Mucosa of gallbladder (tissue), 1 donor: ENCODE results near the gene SOCS4. TPM values are rescaled to one million over a fixed set of nuclear protein-coding genes. Genes with fewer than 3 reads are reported as not detected.
"Not testable (repeated sequence)": the region's sequence is repeated elsewhere in the genome, so short reads cannot be mapped to it uniquely, and the experiment has no call there.

ENCODE experiments used
- DNase-seq: peaks from one replicate; pipeline ENCODE4 v3.0.0-alpha.2; 2020; ENCODE audit warnings: low spot score
- total RNA-seq: library from RNA; stranded (reverse); gene quantifications from one replicate; pipeline ENCODE4 v1.2.1, GENCODE V29; 2021
- donor health status: DM: no; HTN: no; CAD: no.

SOCS4 gene
- total RNA-seq, 1 donor from 2014 or later = 27.8 TPM

DNA sequence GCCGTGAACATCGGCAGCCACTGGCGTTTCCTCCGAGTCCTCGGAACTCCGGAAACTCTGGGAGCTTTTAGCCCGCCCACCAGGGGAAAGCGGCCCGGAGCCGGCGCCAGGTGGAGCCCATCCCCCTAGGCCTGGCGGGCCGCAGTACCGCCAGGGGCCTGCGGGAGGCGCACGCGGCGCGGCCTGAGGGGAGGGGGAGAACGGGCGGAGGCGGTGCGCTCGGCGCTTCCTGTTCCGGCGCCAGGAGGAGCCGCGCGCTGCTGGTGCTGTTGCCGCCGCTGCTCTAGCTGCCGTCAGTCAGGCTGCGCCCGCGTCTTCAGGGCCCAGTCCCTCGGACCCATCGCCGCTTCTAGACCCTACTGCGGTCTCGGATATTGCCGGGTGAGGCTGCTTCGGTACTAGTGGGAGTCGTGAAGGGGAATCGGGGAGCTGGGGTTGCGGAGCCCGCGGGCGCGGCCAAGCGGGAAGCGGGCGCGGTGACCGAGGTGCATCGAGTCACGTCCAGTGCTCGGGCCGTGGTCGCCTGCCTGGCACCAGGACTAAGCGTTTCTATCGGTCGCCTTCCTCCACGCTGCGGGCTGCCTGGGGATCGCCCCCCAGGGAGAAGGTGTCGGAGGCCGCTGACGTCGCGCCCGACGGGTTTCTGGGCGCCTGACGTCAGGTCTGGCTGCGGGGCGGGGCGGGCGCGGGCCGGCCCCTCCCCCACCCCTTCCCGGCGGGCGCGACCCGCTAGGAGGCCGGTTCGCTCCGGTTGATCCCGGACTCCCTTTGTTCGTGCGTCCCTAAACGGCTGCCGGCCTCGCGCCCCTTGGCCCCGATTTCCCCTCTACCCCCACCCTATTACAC is 24.6 kb downstream of the SOCS4 start, which contains the start of gene MAPK1IP1L:
MAPK1IP1L (plus strand) TSS at position 225 of the 846 bp plus-strand sequence. CDS start 10,037 bp downstream, outside the sequence.
- DNase-seq = peak; percentile 90

- no peak for DNase-seq
These were observed 25.4 kb downstream of the SOCS4 start for GRCh38 chr14:55052269-55052930.

- DNase-seq = no peak
These were observed 26.0 kb downstream of the SOCS4 start for GRCh38 chr14:55053018-55053417.

GRCh38 chr14:55053500-55053899 is 26.5 kb downstream of the SOCS4 start:
- DNase-seq = no peak

DNA sequence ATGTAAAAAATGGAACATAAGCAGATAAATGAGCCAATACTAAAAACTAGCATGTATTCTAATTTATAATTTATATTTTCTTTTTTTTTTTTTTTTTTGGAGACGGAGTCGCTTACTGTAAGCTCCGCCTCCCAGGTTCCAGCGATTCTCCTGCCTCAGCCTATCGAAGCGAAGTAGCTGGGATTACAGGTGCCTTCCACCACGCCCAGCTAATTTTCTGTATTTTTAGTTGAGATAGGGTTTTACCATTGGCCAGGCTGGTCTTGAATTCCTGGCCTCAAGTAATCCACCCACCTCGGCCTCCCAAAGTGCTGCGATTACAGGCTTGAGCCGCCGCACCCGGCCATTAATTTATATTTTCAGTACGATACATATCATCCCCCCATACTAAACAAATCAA is 27.1 kb downstream of the SOCS4 start:
- no peak for DNase-seq

- DNase-seq = no peak
These were observed 30.9 kb downstream of the SOCS4 start for GRCh38 chr14:55057919-55058318.

DNA sequence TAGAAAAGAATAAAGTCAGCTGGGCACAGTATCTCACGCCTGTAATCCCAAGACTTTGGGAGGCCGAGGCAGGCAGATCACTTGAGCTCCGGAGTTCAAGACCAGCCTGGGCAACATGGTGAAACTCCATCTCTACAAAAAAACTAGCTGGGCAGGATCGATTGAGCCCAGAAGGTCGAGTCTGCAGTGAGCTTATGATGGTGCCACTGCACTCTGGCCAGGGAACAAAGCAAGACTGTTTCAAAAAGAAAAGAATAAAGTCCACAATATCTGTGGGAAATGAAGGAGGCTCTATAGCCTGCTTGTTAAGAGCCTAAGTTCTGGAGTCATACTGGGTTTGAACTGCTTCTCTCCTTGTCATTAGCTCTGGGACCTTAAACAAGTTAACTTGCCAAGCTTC is 32.3 kb downstream of the SOCS4 start:
- no peak for DNase-seq

DNA sequence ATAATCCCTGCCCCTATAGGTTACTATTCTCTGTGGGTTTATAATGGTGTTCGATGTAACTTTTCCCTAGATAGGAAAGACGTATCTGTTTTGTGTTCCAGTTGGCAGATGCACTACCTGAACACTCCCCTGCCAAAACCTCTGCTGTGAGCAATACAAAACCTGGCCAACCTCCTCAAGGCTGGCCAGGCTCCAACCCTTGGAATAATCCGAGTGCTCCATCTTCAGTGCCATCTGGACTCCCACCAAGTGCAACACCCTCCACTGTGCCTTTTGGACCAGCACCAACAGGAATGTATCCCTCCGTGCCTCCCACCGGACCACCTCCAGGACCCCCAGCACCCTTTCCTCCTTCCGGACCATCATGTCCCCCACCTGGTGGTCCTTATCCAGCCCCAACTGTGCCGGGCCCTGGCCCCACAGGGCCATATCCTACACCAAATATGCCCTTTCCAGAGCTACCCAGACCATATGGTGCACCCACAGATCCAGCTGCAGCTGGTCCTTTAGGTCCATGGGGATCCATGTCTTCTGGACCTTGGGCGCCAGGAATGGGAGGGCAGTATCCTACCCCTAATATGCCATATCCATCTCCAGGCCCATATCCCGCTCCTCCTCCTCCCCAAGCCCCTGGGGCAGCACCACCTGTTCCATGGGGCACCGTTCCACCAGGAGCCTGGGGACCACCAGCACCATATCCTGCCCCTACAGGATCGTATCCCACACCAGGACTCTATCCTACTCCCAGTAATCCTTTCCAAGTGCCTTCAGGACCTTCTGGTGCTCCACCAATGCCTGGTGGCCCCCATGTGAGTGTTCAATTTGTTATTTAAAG is 35.7 kb downstream of the SOCS4 start:
- no peak for DNase-seq

DNA sequence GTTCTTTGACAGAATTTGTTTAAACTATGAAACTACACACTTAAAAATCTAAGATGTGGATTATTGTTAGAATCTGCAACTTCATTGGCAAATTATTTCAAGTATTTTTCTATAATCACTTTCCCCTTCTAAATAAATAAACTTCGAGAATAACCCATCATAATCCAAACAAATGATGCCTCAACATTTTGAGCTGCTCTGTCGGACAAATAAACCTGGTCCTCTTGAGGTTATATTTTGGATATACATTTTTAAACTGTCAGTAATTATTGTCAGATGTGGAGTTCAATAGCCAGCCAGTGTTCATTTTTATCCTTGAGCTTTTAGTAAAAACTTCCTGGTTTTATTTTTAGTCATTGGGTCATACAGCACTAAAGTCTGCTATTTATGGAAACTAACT is 37.9 kb downstream of the SOCS4 start:
- DNase-seq = not testable (repeated sequence)

GRCh38 chr14:55065411-55065810 is 38.4 kb downstream of the SOCS4 start:
- no peak for DNase-seq

DNA sequence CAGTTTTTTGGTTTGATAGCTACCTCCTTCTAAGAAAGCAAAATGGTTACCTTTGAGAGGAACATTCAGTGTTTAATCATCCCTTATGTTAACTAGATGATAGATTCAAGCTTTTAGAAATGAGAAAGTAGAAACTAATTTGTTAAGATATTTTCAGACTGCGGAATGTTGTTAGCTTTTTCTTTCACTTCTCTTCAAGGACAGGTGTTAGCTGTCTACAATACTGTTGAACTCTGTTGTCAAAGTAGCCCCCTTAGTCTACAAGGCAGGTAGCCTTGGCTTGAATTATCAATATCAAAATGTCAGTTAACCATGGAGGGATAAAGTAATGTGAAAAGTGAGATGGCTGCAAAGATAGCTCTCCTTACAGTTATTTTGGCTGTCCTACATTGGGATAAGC is 39.2 kb downstream of the SOCS4 start:
- DNase-seq = no peak

- DNase-seq = no peak
These were observed 44.0 kb downstream of the SOCS4 start for GRCh38 chr14:55070981-55071411.

DNA sequence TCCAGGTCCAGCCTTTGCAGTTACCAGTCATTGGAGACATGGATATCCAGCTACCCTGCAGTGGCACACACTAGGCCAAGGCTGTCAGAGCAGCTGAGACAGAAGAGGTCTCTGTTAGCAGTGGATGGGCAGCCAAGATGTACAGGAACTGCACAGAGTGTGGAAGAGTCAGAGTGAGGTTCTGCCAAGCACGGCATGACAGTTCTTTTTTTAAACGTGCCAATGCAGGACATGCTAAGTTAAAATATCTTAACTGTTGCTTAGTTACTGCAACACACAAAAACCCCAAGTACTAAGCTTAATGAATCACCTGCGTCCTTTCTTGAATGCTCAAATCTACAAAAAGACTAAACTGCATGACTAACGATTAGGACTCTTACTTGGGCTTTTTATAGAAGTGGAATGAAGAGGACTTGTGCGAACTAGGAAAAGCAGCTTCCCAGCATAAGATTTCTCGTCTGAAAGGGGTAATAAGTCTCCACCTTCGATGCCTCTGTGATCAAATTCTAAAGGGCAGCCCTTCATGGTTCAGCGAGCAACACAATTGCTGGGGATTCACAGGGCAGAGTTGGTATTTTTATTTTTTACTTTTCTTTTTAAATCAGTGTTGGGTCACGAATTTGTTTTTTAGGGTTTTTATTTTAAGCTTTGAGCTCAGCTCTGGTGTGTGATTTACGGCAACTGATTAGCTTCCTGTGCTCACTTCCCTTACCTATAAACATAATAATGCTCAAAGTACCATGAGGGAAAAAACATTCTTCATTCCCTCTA is 45.0 kb downstream of the SOCS4 start:
- DNase-seq = no peak

DNA sequence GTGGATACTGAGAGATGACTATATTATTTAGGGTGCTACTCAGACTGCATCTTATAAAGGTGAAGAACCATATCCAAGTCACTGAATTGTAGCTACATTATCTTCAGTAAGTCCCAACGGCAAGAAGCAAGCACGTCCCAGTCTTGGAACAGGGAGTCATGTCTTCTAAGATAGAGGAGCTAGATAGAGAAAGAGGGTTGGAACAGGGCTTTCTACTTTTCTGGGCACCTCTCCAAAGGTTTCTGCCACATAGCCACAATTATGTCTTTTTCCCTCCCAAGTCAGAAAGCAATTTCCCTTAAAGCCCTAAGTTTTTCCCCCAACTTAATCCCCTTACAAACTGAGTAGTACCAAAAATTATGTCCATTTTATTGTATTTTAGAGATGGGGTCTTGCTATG is 46.8 kb downstream of the SOCS4 start:
- no peak for DNase-seq

GRCh38 chr14:55074662-55075061 is 47.6 kb downstream of the SOCS4 start:
- DNase-seq = no peak

DNA sequence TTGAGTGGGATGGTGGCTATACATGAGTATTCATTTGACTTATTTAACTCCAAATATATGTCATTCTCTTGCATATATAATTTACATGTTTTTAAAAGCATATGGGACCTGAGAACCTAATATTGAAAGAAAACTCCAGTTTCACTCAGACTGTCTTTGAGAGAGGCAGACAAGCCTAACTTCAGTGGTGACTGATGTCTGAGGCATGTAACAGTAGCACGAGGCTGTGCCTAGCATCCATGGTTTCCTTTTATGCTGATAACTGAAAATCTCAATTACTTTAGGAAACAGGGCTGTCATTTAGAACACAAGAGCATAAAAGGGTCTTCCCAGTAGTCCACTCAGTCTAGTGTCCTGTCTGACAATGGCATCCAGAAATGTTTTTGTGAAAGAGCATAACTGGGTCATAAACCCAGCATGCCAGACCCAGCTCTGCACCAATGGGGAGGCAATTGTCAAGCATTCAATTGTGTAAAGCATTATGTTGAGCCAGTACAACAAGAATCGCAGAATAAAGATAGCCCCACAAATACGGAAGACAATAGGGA is 48.7 kb downstream of the SOCS4 start:
- no peak for DNase-seq

- peak; percentile 75 for DNase-seq
These were observed 50.4 kb downstream of the SOCS4 start for GRCh38 chr14:55077170-55078151.

DNA sequence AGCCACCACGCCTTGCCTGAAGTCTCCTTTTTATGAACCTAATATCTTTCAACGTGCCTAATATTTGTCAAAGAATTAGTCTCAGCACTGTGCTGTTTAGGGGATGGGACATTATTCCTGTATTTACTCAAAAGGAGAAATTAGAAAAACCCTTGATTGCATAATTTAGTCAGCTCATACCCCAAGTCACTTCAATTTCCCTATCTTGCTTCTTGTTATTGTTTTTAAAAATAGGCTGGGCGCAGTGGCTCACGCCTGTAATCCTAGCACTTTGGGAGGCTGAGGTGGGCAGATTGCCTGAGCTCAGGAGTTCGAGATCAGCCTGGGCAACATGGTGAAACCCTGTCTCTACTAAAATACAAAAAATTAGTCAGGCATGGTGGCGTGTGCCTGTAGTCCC is 52.9 kb downstream of the SOCS4 start:
- DNase-seq = not testable (repeated sequence)

DNA sequence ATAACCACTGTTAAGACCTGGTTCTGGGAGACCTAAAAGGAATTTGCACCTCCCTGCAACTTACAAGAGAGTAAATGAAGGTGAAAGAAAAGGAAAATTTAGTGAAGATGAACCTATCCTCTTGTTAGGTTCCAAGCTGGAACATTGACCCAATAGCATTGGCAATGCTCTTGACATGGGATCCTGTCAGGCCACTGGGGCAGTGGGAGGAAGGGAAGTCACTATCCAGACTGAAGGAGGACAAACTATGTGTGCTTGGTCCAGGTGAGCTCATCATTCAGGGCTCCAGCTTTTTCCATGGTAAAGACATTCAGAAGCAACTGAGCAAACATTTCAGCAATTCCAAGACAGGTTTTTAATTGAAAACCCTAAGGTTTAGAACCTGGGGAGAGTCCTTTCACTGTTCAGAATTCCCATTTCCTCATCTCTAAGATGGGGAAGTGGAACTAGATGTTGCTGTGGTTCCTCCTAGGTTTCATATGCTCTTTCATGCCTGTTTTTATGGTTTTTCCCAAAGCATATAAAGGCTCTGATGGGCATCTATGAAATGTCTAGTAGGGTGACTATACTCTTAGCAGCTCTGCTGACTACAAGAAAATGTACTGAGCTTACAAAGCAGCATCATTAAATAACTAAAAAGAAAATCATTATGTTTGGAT is 57.5 kb downstream of the SOCS4 start:
- no peak for DNase-seq
